Spleen (tissue), 11 donors: ENCODE data around the gene KRT12. TPM values are rescaled to one million over a fixed set of nuclear protein-coding genes. Genes with fewer than 3 reads are reported as not detected.

Experiments used
- DNase-seq: peaks from one replicate; pipeline ENCODE4 v3.0.0-alpha.2; 2020
- H3K27ac ChIP-seq, 8 donors: fragments of 200-600 bp; sonication (generic) in 7 of 8; 1 replicate in 4 of 8; 2 replicates in 4 of 8; pipeline versions ENCODE4 v1.5.0 to v1.8.0; 2016 to 2021; ENCODE audit warnings: inconsistent platforms in 4 of 8, mild to moderate bottlenecking in 4 of 8, moderate library complexity in 1 of 8
- H3K27me3 ChIP-seq, 7 donors: fragments of 200-600 bp; sonication (generic) in 6 of 7; replicated peaks in 1 of 7; 1 replicate in 4 of 7; 2 replicates in 3 of 7; pipeline versions ENCODE4 v1.5.0 to v1.8.0; 2016 to 2021; ENCODE audit warnings: inconsistent platforms in 3 of 7, mild to moderate bottlenecking in 1 of 7
- H3K36me3 ChIP-seq, 6 donors: fragments of 200-600 bp; sonication (generic) in 5 of 6; 1 replicate in 4 of 6; 2 replicates in 2 of 6; pipeline versions ENCODE4 v1.5.0 to v1.8.0; 2016 to 2021; ENCODE audit warnings: inconsistent platforms in 2 of 6
- H3K4me1 ChIP-seq, 6 donors: fragments of 200-600 bp; sonication (generic) in 5 of 6; 1 replicate in 3 of 6; 2 replicates in 3 of 6; pipeline versions ENCODE4 v1.5.0 to v1.8.0; 2016 to 2021; ENCODE audit warnings: inconsistent platforms in 3 of 6
- H3K4me3 ChIP-seq, 8 donors: fragments of 200-600 bp; sonication (generic) in 7 of 8; 1 replicate in 4 of 8; 2 replicates in 4 of 8; pipeline versions ENCODE4 v1.5.0 to v1.8.0; 2016 to 2021; ENCODE audit warnings: inconsistent platforms in 4 of 8, mild to moderate bottlenecking in 4 of 8, moderate library complexity in 2 of 8
- H3K9me3 ChIP-seq, 8 donors: fragments of 200-600 bp; sonication (generic) in 7 of 8; 1 replicate in 4 of 8; 2 replicates in 4 of 8; pipeline versions ENCODE4 v1.5.0 to v1.8.0; 2016 to 2021; ENCODE audit warnings: inconsistent platforms in 4 of 8
- POLR2A ChIP-seq, 3 donors: fragments of 450-650 bp; IDR thresholded peaks; one replicate each; pipeline ENCODE4 v1.5.1; 2017; ENCODE audit warnings: antibody characterized with exemption in 3 of 3, mild to moderate bottlenecking in 1 of 3
- POLR2AphosphoS5 ChIP-seq, 3 donors: sonication (generic); formaldehyde crosslinking; IDR thresholded peaks; one replicate each; pipeline ENCODE4 v1.5.1; 2017; ENCODE audit warnings: antibody characterized with exemption in 3 of 3
- WGBS, 5 donors: extraction: QIAGEN DNeasy Blood & Tissue Kit in 3 of 5; methylation state at CpG; one replicate each; pipeline versions ENCODE4 v1.1.5 to v1.1.7; 2013 to 2018; 5-methylcytosine and 5-hydroxymethylcytosine counted together
- intact Hi-C: fragments of 100-400 bp; cut with DNase I; formaldehyde crosslinking; loops from one replicate; pipeline ENCODE4 v1.15.0; 2023; ENCODE audit warnings: low total_unique reads
- polyA plus RNA-seq, 3 donors: library from polyadenylated mRNA; stranded (reverse); fragments of 200-250 nt; gene quantifications; one replicate each; pipeline ENCODE4 v1.2.1, GENCODE V29; 2013
- total RNA-seq, 7 donors: library from RNA; depleted of rRNA in 3 of 7; stranded (reverse); fragments of >200 nt in 3 of 7; fragmentation: NEBNext Ultra II Directional in 4 of 7; extraction: Animal tissue kit (Norgen Biotek cat#: 25700) in 4 of 7; gene quantifications; one replicate each; pipeline versions ENCODE4 v1.1.0 to v1.2.1, GENCODE V29; 2016 to 2021
- TF ChIP-seq, protein P1 (sequence below), 11 experiments: fragments of 200-600 bp in 7 of 11; fragments of 450-650 bp in 4 of 11; sonication (generic) in 4 of 11; IDR thresholded peaks in 8 of 11; conservative IDR thresholded peaks in 3 of 11; 1 replicate in 7 of 11; 2 replicates in 4 of 11; pipeline versions ENCODE4 v1.4.0 to v1.8.0; 2016 to 2021; ENCODE audit warnings: antibody characterized with exemption in 11 of 11, inconsistent platforms in 4 of 11, mild to moderate bottlenecking in 1 of 11
- donor health status: healthy with polysubstance abuse.
- donor health status: DM: no; HTN: no; CAD: no; lungs with moderate emphysema.
- donor health status: DM: no; HTN: no; CAD: no.
- donor health status: Bipolar disorder and iron deficiency.
- donor health status: healthy.
- donor health status: DM: no; HTN: no; CAD: no.
- donor health status: DM: yes; HTN: yes; CAD: no.

The KRT12 gene
- total and polyA plus RNA-seq, 10 donors: not detected

DNA sequence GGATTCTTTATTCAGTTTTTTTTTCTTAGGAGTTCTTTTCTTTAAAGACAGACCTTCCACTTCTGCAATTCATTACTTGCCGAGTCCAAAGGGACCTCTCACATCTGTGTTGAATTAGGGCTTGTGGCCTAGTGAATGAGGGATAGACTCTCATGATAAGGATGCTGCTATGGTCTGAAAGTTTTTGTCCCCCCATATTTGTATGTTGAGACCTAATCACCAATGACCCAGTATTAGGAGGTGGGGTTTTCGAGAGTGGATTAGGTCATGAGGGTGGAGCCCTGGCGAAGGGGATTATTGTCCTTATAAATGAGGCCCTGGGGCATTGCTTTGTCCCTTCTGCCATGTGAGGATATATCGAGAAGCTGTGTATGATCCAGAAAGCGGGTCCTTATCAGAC, 9.5 kb downstream of the KRT12 start:
- no peak overlapping the region for H3K4me3 ChIP-seq
- no peaks in the 10 kb centered on the region for H3K36me3 ChIP-seq
- peaks cover 0 to 13% (median 0%) of the 10 kb centered on the region in 7 donors for H3K27me3 ChIP-seq
- intact Hi-C loops: loop anchor here (5.0 kb wide), 1 partner anchor 805 kb away; no protein-coding TSS in a partner anchor
- no peak overlapping the region for H3K27ac ChIP-seq
- 75 to 88% (median 85%) methylated on average over 5 of the region's 5 CpGs for WGBS, 5 donors
- TF ChIP-seq, protein P1, sequence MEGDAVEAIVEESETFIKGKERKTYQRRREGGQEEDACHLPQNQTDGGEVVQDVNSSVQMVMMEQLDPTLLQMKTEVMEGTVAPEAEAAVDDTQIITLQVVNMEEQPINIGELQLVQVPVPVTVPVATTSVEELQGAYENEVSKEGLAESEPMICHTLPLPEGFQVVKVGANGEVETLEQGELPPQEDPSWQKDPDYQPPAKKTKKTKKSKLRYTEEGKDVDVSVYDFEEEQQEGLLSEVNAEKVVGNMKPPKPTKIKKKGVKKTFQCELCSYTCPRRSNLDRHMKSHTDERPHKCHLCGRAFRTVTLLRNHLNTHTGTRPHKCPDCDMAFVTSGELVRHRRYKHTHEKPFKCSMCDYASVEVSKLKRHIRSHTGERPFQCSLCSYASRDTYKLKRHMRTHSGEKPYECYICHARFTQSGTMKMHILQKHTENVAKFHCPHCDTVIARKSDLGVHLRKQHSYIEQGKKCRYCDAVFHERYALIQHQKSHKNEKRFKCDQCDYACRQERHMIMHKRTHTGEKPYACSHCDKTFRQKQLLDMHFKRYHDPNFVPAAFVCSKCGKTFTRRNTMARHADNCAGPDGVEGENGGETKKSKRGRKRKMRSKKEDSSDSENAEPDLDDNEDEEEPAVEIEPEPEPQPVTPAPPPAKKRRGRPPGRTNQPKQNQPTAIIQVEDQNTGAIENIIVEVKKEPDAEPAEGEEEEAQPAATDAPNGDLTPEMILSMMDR (IDR thresholded peaks at IDR 0.05 in 8 of 11, conservative IDR thresholded peaks at IDR 0.05 in 3 of 11): no peak
- TF ChIP-seq POLR2AphosphoS5 (IDR thresholded peaks at IDR 0.05): no peak
- no peak for TF ChIP-seq POLR2A (IDR thresholded peaks at IDR 0.05)
- H3K4me1 ChIP-seq: peaks cover 0 to 4% (median 0%) of the 10 kb centered on the region in 6 donors
- DNase-seq: no peak
- H3K9me3 ChIP-seq: no peaks in the 10 kb centered on the region

DNA sequence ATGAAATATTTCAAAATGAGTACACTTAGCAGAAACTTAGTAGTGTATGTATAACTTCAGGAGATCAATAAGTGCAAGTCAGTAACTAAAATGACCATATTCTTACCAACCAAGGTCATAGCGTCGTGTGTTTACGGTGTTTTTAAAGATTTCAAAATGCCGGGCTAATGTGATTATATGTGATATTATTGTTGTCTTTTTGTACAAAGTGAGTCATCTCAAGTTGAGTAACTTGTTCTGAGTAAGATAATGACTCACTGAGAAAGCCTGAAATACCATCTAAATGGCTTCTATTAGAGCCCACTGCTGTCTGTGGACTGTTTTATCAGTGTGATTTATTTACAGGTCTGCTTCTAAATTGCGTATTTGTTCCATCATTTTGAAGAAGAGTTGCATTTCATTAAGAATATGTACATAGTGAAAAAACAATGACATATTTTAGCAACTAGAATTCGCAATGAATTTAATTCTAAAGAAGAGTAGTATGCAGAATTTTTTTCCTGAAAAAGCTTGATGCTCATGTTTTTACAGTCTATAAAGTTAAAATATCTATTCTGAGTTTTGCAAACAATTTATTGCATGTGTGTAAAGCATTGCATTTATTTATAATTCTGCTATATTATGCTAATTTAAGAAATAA, 12.7 kb downstream of the KRT12 start:
- intact Hi-C loops: no loop called here
- no peak for DNase-seq
- peaks cover 0 to 22% (median 0%) of the 10 kb centered on the region in 7 donors for H3K27me3 ChIP-seq
- no peaks in the 10 kb centered on the region for H3K9me3 ChIP-seq
- H3K36me3 ChIP-seq: no peaks in the 10 kb centered on the region
- H3K27ac ChIP-seq: no peak overlapping the region
- peaks cover 0 to 4% (median 0%) of the 10 kb centered on the region in 6 donors for H3K4me1 ChIP-seq
- WGBS, 5 donors: 62 to 92% (median 68%) methylated on average over 6 of the region's 6 CpGs
- TF ChIP-seq POLR2A (IDR thresholded peaks at IDR 0.05): no peak
- TF ChIP-seq POLR2AphosphoS5 (IDR thresholded peaks at IDR 0.05): no peak
- TF ChIP-seq, protein P1 (IDR thresholded peaks at IDR 0.05 in 8 of 11, conservative IDR thresholded peaks at IDR 0.05 in 3 of 11): no peak
- no peak overlapping the region for H3K4me3 ChIP-seq

DNA sequence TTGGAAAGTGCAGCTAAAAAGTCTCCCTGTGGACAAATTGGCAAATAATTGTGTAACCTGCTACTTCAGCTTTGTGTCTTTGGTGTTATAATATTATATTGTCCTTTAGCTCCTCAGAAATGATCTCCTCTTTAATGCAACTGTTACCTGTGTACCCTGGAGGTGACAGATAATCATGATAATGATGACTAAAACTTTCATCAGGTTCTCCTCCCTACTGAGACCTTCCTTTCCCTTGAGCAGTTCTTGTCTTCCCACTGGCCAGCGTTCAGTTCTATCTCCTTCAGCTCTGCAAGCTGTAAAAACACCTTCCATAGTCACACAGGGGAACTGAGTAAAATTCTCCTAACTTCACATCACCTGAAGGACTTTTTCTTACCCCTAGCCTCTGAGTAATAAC, 14.7 kb downstream of the KRT12 start:
- 46 to 79% (median 75%) methylated on average over 1 of the region's 1 CpG for WGBS, 5 donors
- Histone ChIP-seq H3K27ac (no peak overlapping the region), H3K9me3 (no peaks in the 10 kb centered on the region), H3K4me1 (peaks cover 0 to 4% (median 0%) of the 10 kb centered on the region in 6 donors), H3K4me3 (no peak overlapping the region), H3K27me3 (peaks cover 0 to 28% (median 0%) of the 10 kb centered on the region in 7 donors), H3K36me3 (no peaks in the 10 kb centered on the region)
- no peak for TF ChIP-seq POLR2AphosphoS5 (IDR thresholded peaks at IDR 0.05)
- TF ChIP-seq POLR2A (IDR thresholded peaks at IDR 0.05): no peak
- TF ChIP-seq, protein P1 (IDR thresholded peaks at IDR 0.05 in 8 of 11, conservative IDR thresholded peaks at IDR 0.05 in 3 of 11): no peak
- intact Hi-C loops: no loop called here
- no peak for DNase-seq

DNA sequence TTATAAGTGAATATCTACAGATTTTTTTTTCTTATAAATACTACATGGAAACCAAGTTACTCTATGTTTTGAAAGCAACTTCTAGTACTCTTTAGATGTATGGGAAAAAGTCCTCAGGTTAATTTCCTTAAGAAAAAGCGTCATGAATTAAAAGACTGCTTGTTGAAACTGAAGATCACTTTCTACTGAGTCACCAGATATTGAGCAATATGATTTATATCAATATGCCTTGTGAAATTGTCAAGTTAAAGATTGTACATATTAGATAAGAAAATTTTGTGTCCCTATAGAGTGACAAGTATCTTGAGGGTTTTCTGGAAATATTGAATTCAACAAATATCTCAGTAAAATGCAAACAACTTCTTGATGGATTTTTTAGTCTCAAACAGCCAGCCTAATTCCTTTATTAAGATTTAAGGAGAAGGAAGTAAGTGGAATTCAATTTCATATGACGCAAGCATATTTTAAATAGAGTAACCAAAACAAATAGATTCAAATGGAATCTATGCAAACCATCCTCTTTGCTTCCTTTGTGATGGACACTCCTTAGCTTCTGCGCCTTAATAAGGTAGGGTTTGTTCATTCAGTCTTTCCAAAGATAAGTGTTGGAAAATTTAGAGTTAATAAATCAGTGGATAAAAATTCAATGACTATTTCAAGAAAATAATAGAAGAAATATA, 16.6 kb downstream of the KRT12 start:
- Histone ChIP-seq H3K9me3 (no peaks in the 10 kb centered on the region), H3K27me3 (peaks cover 0 to 33% (median 0%) of the 10 kb centered on the region in 7 donors), H3K27ac (no peak overlapping the region), H3K36me3 (no peaks in the 10 kb centered on the region), H3K4me3 (no peak overlapping the region), H3K4me1 (no peaks in the 10 kb centered on the region)
- 81 to 95% (median 83%) methylated on average over 3 of the region's 3 CpGs for WGBS, 5 donors
- no peak for DNase-seq
- intact Hi-C loops: no loop called here
- no peak for TF ChIP-seq POLR2A (IDR thresholded peaks at IDR 0.05)
- TF ChIP-seq, protein P1 (IDR thresholded peaks at IDR 0.05 in 8 of 11, conservative IDR thresholded peaks at IDR 0.05 in 3 of 11): no peak
